Transverse colon (tissue), 4 donors: ENCODE data around the gene MVB12A. TPM values are rescaled to one million over a fixed set of nuclear protein-coding genes. Genes with fewer than 3 reads are reported as not detected.

Experiments used
- DNase-seq: peaks from one replicate; pipeline ENCODE4 v3.0.0-alpha.2; 2019
- H3K27ac ChIP-seq, 4 donors: fragments of 200-600 bp; sonication (generic); 2 replicates each; pipeline ENCODE4 v1.5.1; 2016 to 2018; ENCODE audit warnings: inconsistent platforms in 4 of 4
- H3K27me3 ChIP-seq: fragments of 200-600 bp; sonication (generic); 2 replicates; pipeline ENCODE4 v1.5.1; 2017; ENCODE audit warnings: inconsistent platforms
- H3K36me3 ChIP-seq, 4 donors: fragments of 200-600 bp; sonication (generic); 2 replicates each; pipeline ENCODE4 v1.5.1; 2017 to 2019; ENCODE audit warnings: inconsistent platforms in 4 of 4
- H3K4me1 ChIP-seq, 4 donors: fragments of 200-600 bp; sonication (generic); 2 replicates each; pipeline ENCODE4 v1.5.1; 2017 to 2020; ENCODE audit warnings: inconsistent platforms in 4 of 4
- H3K4me3 ChIP-seq, 4 donors: fragments of 200-600 bp; sonication (generic); 1 replicate in 1 of 4; 2 replicates in 3 of 4; pipeline versions ENCODE4 v1.5.1 to v1.6.1; 2017 to 2019; ENCODE audit warnings: inconsistent platforms in 4 of 4
- H3K9me3 ChIP-seq, 2 donors: fragments of 200-600 bp; sonication (generic); 2 replicates each; pipeline ENCODE4 v1.5.1; 2017 to 2019; ENCODE audit warnings: inconsistent platforms in 2 of 2
- EP300 ChIP-seq: sonication (generic); formaldehyde crosslinking; IDR thresholded peaks from one replicate; pipeline ENCODE4 v1.6.1; 2017; ENCODE audit warnings: antibody characterized with exemption, low read depth
- POLR2A ChIP-seq: fragments of 450-650 bp; IDR thresholded peaks from one replicate; pipeline ENCODE4 v1.6.1; 2016; ENCODE audit warnings: antibody characterized with exemption, mild to moderate bottlenecking, moderate library complexity
- POLR2AphosphoS5 ChIP-seq, 3 donors: sonication (generic); formaldehyde crosslinking; IDR thresholded peaks; one replicate each; pipeline ENCODE4 v1.6.1; 2016; ENCODE audit warnings: antibody characterized with exemption in 3 of 3
- WGBS, 2 donors: methylation state at CpG; one replicate each; pipeline ENCODE4 v1.1.5; 2018; ENCODE audit warnings: low coverage in 1 of 2; 5-methylcytosine and 5-hydroxymethylcytosine counted together
- in situ Hi-C, 4 donors: fragments of 200-750 bp; cut with MboI; loops; one replicate each; pipeline versions ENCODE4 v1.15.0 to v1.15.1; 2017; ENCODE audit warnings: low sequenced_read_pairs in 3 of 4, low pct_ligation_motif_present in 1 of 4, low pct_unique_long_range_greater_than_20kb in 1 of 4
- intact Hi-C: fragments of 100-400 bp; cut with DNase I; formaldehyde crosslinking; loops from one replicate; pipeline ENCODE4 v1.15.1; 2023; ENCODE audit warnings: low total_unique reads
- total RNA-seq, 4 donors: library from RNA; depleted of rRNA; stranded (reverse); fragments of >200 nt; gene quantifications; one replicate each; pipeline ENCODE4 v1.1.0, GENCODE V29; 2016
- TF ChIP-seq, protein P1 (sequence below), 5 experiments: fragments of 200-600 bp in 3 of 5; fragments of 450-650 bp in 2 of 5; sonication (generic) in 3 of 5; IDR thresholded peaks; 1 replicate in 2 of 5; 2 replicates in 3 of 5; pipeline ENCODE4 v1.5.1; 2016 to 2017; ENCODE audit warnings: antibody characterized with exemption in 5 of 5, inconsistent platforms in 3 of 5, mild to moderate bottlenecking in 2 of 5, moderate library complexity in 1 of 5

Gene MVB12A
- total RNA-seq, 4 donors from 2014 or later: 22.9 to 84.2 (median 83.1) TPM

DNA sequence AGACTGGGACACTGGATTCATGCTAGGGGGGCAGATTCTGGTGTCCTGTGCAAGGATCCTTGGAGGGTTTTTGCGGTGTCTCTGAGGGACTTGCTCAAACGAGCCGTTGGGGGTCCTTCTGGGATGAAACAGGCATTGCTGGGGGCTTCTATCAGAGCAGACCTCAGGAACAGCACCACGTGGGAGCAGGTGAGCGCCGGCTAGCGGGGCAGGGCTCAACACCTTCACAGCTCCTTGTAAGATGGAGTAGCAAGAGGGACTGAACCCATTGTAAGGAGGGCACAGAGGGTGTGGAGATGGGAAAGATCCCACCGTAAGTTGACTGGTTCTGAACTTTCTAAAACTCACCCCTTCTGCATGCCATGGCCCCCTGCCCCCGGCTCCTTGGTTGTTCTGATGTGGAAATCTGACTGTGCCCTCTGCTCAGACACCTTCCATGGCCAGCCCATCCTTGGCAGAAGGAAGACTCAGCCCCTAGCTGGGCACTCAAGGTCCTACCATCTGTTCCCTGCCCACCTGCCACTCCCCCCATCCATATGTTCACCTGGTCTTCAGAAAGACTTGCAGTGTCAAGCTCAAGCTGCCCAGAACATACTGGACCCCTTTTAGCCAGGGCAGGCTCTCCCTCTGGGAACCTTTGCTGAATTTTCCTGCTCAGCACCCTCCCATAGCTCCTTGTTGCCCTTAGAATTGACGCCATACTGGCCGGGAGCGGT is 51.7 kb downstream of the MVB12A start:
- peaks cover 13 to 45% (median 23%) of the 10 kb centered on the region in 4 donors for H3K4me1 ChIP-seq
- H3K27ac ChIP-seq: peak overlapping the region in 3 of 4 donors; percentile 82 to 88 (median 88)
- no peak for DNase-seq
- peak overlapping the region in 1 of 4 donors; percentile 76 for H3K4me3 ChIP-seq
- H3K9me3 ChIP-seq: no peaks in the 10 kb centered on the region
- intact Hi-C loops: no loop called here
- TF ChIP-seq POLR2AphosphoS5 (IDR thresholded peaks at IDR 0.05): no peak
- TF ChIP-seq EP300: no peak
- TF ChIP-seq POLR2A: no peak
- TF ChIP-seq, protein P1, sequence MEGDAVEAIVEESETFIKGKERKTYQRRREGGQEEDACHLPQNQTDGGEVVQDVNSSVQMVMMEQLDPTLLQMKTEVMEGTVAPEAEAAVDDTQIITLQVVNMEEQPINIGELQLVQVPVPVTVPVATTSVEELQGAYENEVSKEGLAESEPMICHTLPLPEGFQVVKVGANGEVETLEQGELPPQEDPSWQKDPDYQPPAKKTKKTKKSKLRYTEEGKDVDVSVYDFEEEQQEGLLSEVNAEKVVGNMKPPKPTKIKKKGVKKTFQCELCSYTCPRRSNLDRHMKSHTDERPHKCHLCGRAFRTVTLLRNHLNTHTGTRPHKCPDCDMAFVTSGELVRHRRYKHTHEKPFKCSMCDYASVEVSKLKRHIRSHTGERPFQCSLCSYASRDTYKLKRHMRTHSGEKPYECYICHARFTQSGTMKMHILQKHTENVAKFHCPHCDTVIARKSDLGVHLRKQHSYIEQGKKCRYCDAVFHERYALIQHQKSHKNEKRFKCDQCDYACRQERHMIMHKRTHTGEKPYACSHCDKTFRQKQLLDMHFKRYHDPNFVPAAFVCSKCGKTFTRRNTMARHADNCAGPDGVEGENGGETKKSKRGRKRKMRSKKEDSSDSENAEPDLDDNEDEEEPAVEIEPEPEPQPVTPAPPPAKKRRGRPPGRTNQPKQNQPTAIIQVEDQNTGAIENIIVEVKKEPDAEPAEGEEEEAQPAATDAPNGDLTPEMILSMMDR (IDR thresholded peaks at IDR 0.05): no peak
- in situ Hi-C loops: no loop called here
- no peaks in the 10 kb centered on the region for H3K27me3 ChIP-seq
- 76% methylated on average over 12 of the region's 12 CpGs; no CpG with 5 or more reads in 1 of the 2 donors for WGBS, 2 donors
- no peaks in the 10 kb centered on the region for H3K36me3 ChIP-seq

DNA sequence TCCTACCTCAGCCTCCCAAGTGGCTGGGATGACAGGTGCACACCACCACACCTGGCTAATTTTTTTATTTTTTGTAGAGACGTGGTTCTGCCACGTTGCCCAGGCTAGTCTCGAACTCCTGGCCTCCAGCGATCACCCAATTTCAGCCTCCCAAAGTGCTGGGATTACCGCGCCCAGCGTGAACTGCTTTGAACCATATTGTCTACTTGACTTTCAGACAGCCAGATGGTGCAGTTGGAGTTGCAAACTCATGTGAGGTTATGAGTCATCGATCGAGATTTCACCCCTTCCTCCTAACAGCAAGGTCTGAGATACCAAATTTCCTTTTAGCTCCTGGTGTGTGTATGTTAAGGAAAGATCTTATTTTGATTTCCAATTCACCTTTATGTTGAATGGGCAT is 53.2 kb downstream of the MVB12A start:
- Histone ChIP-seq H3K4me3 (no peak overlapping the region), H3K9me3 (no peaks in the 10 kb centered on the region), H3K27me3 (no peaks in the 10 kb centered on the region), H3K36me3 (no peaks in the 10 kb centered on the region), H3K27ac (peak overlapping the region in 1 of 4 donors; percentile 10), H3K4me1 (peaks cover 13 to 38% (median 23%) of the 10 kb centered on the region in 4 donors)
- in situ Hi-C loops: no loop called here
- intact Hi-C loops: no loop called here
- DNase-seq: no peak
- 50 to 82% methylated on average over 2 to 9 of the region's 9 CpGs for WGBS, 2 donors
- TF ChIP-seq EP300 (no peak), POLR2A (no peak), POLR2AphosphoS5 (IDR thresholded peaks at IDR 0.05) (no peak)
- TF ChIP-seq, protein P1 (IDR thresholded peaks at IDR 0.05): no peak

Other genes with a start within 250 kb of the MVB12A start
- 10 to 100 TPM; 18.3 to 30.7 (median 24.5) TPM for gene USE1, start 204.7 kb upstream of the MVB12A start, total RNA-seq
- 10 to 100 TPM in 3 of 4 donors, 1 to 10 TPM in 1; 4.8 to 42.6 (median 29.9) TPM for gene OCEL1, start 193.8 kb upstream of the MVB12A start, total RNA-seq
- gene NR2F6, start 174.1 kb upstream of the MVB12A start, total RNA-seq: 100 to 1,000 TPM; 156 to 362 (median 206) TPM
- 1 to 10 TPM in 1 of 4 donors, under 1 TPM in 2, not detected in 1; 0.79 to 1.2 (median 0.96) TPM for gene USHBP1, start 155.3 kb upstream of the MVB12A start, total RNA-seq
- gene BABAM1, start 152.6 kb upstream of the MVB12A start, total RNA-seq: 100 to 1,000 TPM in 1 of 4 donors, 10 to 100 TPM in 3; 56.2 to 364 (median 80.2) TPM
- gene ANKLE1, start 138.1 kb upstream of the MVB12A start, total RNA-seq: under 1 TPM in 2 of 4 donors, not detected in 2; 0.20 to 0.48 TPM
- gene ABHD8, start 116.6 kb upstream of the MVB12A start, total RNA-seq: 10 to 100 TPM in 1 of 4 donors, 1 to 10 TPM in 3; 6.0 to 14.1 (median 9.1) TPM
- gene MRPL34, start 114.2 kb upstream of the MVB12A start, total RNA-seq: 100 to 1,000 TPM; 243 to 390 (median 272) TPM
- 10 to 100 TPM; 20.6 to 98.1 (median 22.0) TPM for gene DDA1, start 110.5 kb upstream of the MVB12A start, total RNA-seq
- 10 to 100 TPM in 2 of 4 donors, 1 to 10 TPM in 2; 6.7 to 73.0 (median 10.3) TPM for gene ANO8, start 85.2 kb upstream of the MVB12A start, total RNA-seq
- 100 to 1,000 TPM in 1 of 4 donors, 10 to 100 TPM in 3; 24.7 to 206 (median 30.5) TPM for gene GTPBP3, start 82.5 kb upstream of the MVB12A start, total RNA-seq
- 10 to 100 TPM in 3 of 4 donors, 1 to 10 TPM in 1; 3.0 to 37.0 (median 19.2) TPM for gene PLVAP, start 42.7 kb upstream of the MVB12A start, total RNA-seq
- gene CCDC194, start 25.9 kb upstream of the MVB12A start, total RNA-seq: not detected
- 10 to 100 TPM in 3 of 4 donors, 1 to 10 TPM in 1; 5.6 to 39.2 (median 19.9) TPM for gene BST2, start 14.4 kb upstream of the MVB12A start, total RNA-seq
- under 1 TPM in 1 of 4 donors, not detected in 3; 0.48 TPM for gene TMEM221, start 28.6 kb downstream of the MVB12A start, total RNA-seq
- not detected for gene NXNL1, start 40.9 kb downstream of the MVB12A start, total RNA-seq
- gene SLC27A1, start 50.5 kb downstream of the MVB12A start, total RNA-seq: 10 to 100 TPM in 1 of 4 donors, 1 to 10 TPM in 3; 4.0 to 11.1 (median 7.0) TPM
- gene PGLS, start 91.6 kb downstream of the MVB12A start, total RNA-seq: 100 to 1,000 TPM in 3 of 4 donors, 10 to 100 TPM in 1; 90.4 to 146 (median 117) TPM
- gene COLGALT1, start 135.6 kb downstream of the MVB12A start, total RNA-seq: 10 to 100 TPM; 38.6 to 78.6 (median 54.7) TPM